ENCODE data around the gene LRG1. TPM values are rescaled to one million over a fixed set of nuclear protein-coding genes. Genes with fewer than 3 reads are reported as not detected.

The LRG1 gene
- polyA plus RNA-seq, 1 donor from 2014 or later: not detected

DNA sequence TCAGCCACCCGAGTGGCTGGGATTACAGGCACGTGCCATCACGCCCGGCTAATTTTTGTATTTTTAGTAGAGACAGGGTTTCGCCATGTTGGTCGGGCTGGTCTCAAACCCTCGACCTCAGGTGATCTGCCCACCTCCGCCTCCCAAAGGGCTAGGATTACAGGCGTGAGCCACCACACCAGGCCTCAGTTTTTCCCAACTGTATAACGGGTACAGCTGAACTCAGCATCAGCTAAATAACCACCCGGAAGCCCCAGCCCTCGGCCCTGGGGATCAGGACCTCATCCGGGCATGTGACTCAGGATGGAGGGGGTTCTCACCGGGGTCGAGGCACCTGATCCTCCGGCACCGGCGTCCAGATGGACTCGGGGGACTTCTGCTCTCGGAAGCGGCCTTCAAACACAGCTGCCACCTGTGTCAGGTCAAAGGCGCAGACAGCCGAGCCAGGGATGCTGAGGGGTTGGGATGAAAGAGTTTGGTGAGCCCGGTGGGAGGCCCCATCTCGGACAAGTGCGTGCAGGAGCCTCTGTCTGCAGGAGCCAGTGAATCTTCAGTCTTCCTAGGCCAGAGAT lies 10.7 kb upstream of the LRG1 start:
- Histone ChIP-seq H4K20me1 (ENCODE audit: insufficient read depth) (no peaks in the 10 kb centered on the region), H2AFZ (ENCODE audit: low read depth, low read length) (no peak overlapping the region), H3F3A (ENCODE audit: insufficient read depth, low read length, poor library complexity, severe bottlenecking) (no peaks in the 10 kb centered on the region), H3K4me3 (ENCODE audit: low read length) (no peak overlapping the region), H3K79me2 (replicated peaks; ENCODE audit: insufficient read depth, low read length) (no peaks in the 10 kb centered on the region), H3K9me2 (ENCODE audit: insufficient read depth, low read length) (no peaks in the 10 kb centered on the region), H3K27ac (ENCODE audit: low read length) (no peak overlapping the region), H3K4me2 (ENCODE audit: low read length) (no peak overlapping the region), H3K9me3 (ENCODE audit: low read length) (no peaks in the 10 kb centered on the region), H3K36me3 (ENCODE audit: insufficient read depth, low read length) (peaks cover 21% of the 10 kb centered on the region), H3K27me3 (ENCODE audit: insufficient read depth, low read depth, low read length) (no peaks in the 10 kb centered on the region), H3K9ac (ENCODE audit: low read length) (no peak overlapping the region)
- TF ChIP-seq RAD21 (conservative IDR thresholded peaks at IDR 0.05): no peak
- TF ChIP-seq, protein P1, sequence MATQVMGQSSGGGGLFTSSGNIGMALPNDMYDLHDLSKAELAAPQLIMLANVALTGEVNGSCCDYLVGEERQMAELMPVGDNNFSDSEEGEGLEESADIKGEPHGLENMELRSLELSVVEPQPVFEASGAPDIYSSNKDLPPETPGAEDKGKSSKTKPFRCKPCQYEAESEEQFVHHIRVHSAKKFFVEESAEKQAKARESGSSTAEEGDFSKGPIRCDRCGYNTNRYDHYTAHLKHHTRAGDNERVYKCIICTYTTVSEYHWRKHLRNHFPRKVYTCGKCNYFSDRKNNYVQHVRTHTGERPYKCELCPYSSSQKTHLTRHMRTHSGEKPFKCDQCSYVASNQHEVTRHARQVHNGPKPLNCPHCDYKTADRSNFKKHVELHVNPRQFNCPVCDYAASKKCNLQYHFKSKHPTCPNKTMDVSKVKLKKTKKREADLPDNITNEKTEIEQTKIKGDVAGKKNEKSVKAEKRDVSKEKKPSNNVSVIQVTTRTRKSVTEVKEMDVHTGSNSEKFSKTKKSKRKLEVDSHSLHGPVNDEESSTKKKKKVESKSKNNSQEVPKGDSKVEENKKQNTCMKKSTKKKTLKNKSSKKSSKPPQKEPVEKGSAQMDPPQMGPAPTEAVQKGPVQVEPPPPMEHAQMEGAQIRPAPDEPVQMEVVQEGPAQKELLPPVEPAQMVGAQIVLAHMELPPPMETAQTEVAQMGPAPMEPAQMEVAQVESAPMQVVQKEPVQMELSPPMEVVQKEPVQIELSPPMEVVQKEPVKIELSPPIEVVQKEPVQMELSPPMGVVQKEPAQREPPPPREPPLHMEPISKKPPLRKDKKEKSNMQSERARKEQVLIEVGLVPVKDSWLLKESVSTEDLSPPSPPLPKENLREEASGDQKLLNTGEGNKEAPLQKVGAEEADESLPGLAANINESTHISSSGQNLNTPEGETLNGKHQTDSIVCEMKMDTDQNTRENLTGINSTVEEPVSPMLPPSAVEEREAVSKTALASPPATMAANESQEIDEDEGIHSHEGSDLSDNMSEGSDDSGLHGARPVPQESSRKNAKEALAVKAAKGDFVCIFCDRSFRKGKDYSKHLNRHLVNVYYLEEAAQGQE (IDR thresholded peaks at IDR 0.05; ENCODE audit: borderline replicate concordance): no peak
- TF ChIP-seq EZH2 (IDR thresholded peaks at IDR 0.05; ENCODE audit: borderline replicate concordance, insufficient read depth, low read length, poor library complexity, severe bottlenecking): no peak
- no peak for TF ChIP-seq SMC3 (conservative IDR thresholded peaks at IDR 0.05; ENCODE audit: poor library complexity)

DNA sequence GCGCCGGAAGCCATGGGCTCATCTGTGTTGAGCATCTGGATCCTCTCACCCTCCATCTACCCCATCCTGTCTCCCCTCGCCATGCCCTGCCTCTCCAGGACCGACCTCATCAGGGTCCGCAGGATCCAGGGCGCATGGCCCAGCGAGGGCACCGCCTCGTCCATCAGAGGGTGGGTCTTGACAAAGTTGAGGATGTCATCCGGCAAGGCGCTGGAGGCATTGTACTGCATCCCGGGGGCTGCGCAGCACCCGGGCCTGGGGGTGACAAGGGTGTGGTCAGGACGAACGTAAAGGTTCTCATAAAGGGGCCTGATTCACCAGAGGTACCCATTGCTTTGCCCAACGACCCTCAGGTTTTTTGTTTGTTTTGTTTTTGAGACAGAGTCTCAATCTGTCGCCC lies 10.2 kb upstream of the LRG1 start:
- H3K79me2 ChIP-seq (replicated peaks; ENCODE audit: insufficient read depth, low read length): no peaks in the 10 kb centered on the region

DNA sequence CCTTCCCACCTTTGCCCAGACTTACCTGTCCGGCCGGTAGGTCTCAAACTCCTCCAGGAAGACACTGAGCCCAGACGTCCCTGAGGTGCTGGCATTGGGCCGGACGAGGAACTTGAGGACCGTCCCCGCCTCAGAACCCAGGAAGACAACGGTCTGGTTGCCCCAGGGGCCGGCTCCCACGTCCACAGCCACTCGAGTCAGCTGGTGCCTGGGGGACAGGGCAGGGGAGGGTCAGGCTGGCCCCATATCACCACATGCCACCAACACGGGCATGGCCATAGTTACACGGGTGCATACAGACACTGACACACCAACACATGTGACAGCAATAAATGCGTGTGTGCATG lies 8.4 kb upstream of the LRG1 start:
- Histone ChIP-seq H3F3A (ENCODE audit: insufficient read depth, low read length, poor library complexity, severe bottlenecking) (no peaks in the 10 kb centered on the region), H2AFZ (ENCODE audit: low read depth, low read length) (no peak overlapping the region), H3K9me3 (ENCODE audit: low read length) (no peaks in the 10 kb centered on the region), H3K4me2 (ENCODE audit: low read length) (no peak overlapping the region), H4K20me1 (ENCODE audit: insufficient read depth) (no peaks in the 10 kb centered on the region), H3K9me2 (ENCODE audit: insufficient read depth, low read length) (no peaks in the 10 kb centered on the region), H3K27ac (ENCODE audit: low read length) (no peak overlapping the region), H3K27me3 (ENCODE audit: insufficient read depth, low read depth, low read length) (no peaks in the 10 kb centered on the region), H3K9ac (ENCODE audit: low read length) (no peak overlapping the region), H3K79me2 (replicated peaks; ENCODE audit: insufficient read depth, low read length) (no peaks in the 10 kb centered on the region), H3K4me3 (ENCODE audit: low read length) (no peak overlapping the region), H3K36me3 (ENCODE audit: insufficient read depth, low read length) (peaks cover 18% of the 10 kb centered on the region)
- TF ChIP-seq SMC3 (conservative IDR thresholded peaks at IDR 0.05; ENCODE audit: poor library complexity) (no peak), POLR2AphosphoS5 (IDR thresholded peaks at IDR 0.05) (no peak), RAD21 (conservative IDR thresholded peaks at IDR 0.05) (no peak), MXI1 (conservative IDR thresholded peaks at IDR 0.05; ENCODE audit: poor library complexity, severe bottlenecking) (no peak), EP300 (conservative IDR thresholded peaks at IDR 0.05; ENCODE audit: poor library complexity, severe bottlenecking) (no peak), EZH2 (IDR thresholded peaks at IDR 0.05; ENCODE audit: borderline replicate concordance, insufficient read depth, low read length, poor library complexity, severe bottlenecking) (no peak)
- TF ChIP-seq, protein P2, sequence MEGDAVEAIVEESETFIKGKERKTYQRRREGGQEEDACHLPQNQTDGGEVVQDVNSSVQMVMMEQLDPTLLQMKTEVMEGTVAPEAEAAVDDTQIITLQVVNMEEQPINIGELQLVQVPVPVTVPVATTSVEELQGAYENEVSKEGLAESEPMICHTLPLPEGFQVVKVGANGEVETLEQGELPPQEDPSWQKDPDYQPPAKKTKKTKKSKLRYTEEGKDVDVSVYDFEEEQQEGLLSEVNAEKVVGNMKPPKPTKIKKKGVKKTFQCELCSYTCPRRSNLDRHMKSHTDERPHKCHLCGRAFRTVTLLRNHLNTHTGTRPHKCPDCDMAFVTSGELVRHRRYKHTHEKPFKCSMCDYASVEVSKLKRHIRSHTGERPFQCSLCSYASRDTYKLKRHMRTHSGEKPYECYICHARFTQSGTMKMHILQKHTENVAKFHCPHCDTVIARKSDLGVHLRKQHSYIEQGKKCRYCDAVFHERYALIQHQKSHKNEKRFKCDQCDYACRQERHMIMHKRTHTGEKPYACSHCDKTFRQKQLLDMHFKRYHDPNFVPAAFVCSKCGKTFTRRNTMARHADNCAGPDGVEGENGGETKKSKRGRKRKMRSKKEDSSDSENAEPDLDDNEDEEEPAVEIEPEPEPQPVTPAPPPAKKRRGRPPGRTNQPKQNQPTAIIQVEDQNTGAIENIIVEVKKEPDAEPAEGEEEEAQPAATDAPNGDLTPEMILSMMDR (IDR thresholded peaks at IDR 0.05; ENCODE audit: poor library complexity, severe bottlenecking): no peak
- TF ChIP-seq, protein P1 (IDR thresholded peaks at IDR 0.05; ENCODE audit: borderline replicate concordance): no peak

More for the DNA sequence above, 10.2 kb upstream of the LRG1 start:
- Histone ChIP-seq H4K20me1 (ENCODE audit: insufficient read depth) (no peaks in the 10 kb centered on the region), H3K4me2 (ENCODE audit: low read length) (no peak overlapping the region), H3K27me3 (ENCODE audit: insufficient read depth, low read depth, low read length) (no peaks in the 10 kb centered on the region), H2AFZ (ENCODE audit: low read depth, low read length) (no peak overlapping the region), H3K36me3 (ENCODE audit: insufficient read depth, low read length) (peaks cover 18% of the 10 kb centered on the region), H3K9me3 (ENCODE audit: low read length) (no peaks in the 10 kb centered on the region), H3K9me2 (ENCODE audit: insufficient read depth, low read length) (no peaks in the 10 kb centered on the region), H3F3A (ENCODE audit: insufficient read depth, low read length, poor library complexity, severe bottlenecking) (no peaks in the 10 kb centered on the region), H3K4me3 (ENCODE audit: low read length) (no peak overlapping the region), H3K27ac (ENCODE audit: low read length) (no peak overlapping the region), H3K9ac (ENCODE audit: low read length) (no peak overlapping the region)
- TF ChIP-seq RAD21 (conservative IDR thresholded peaks at IDR 0.05): no peak
- TF ChIP-seq MXI1 (conservative IDR thresholded peaks at IDR 0.05; ENCODE audit: poor library complexity, severe bottlenecking): no peak

Measured in neural cell (in vitro differentiated cells).